Activated T-cell treated with anti-CD3 and anti-CD28 coated beads, Interleukin-2, amount 50 U/mL, for 1 hour (primary cell): ENCODE measurements around the gene NFKBIA.
"Not testable (repeated sequence)": the region's sequence is repeated elsewhere in the genome, so short reads cannot be mapped to it uniquely, and the experiment has no call there.

Source experiments
- DNase-seq: peaks from one replicate; pipeline ENCODE4 v3.0.0-alpha.2; 2020

Gene NFKBIA

GRCh38 chr14:35404449-35405303 is at the start of gene NFKBIA:
Gene NFKBIA, minus strand, starts transcription at chr14:35404749. Its CDS starts 105 bp downstream, at chr14:35404644.
- peak; percentile 97 for DNase-seq

GRCh38 chr14:35446450-35446849 is 41.9 kb upstream of the NFKBIA start:
- no peak for DNase-seq

- DNase-seq: no peak
Measured at GRCh38 chr14:35444104-35444503, 39.6 kb upstream of the NFKBIA start.

GRCh38 chr14:35441160-35441559 is 36.6 kb upstream of the NFKBIA start:
- DNase-seq: no peak

- no peak for DNase-seq
Measured at GRCh38 chr14:35438910-35439713, 34.6 kb upstream of the NFKBIA start.

- DNase-seq: not testable (repeated sequence)
Measured at GRCh38 chr14:35438492-35438891, 33.9 kb upstream of the NFKBIA start.

GRCh38 chr14:35435177-35435576 is 30.6 kb upstream of the NFKBIA start:
- no peak for DNase-seq

- DNase-seq: no peak
Measured at GRCh38 chr14:35433826-35434225, 29.3 kb upstream of the NFKBIA start.

- DNase-seq: no peak
Measured at GRCh38 chr14:35430459-35431199, 26.1 kb upstream of the NFKBIA start.

GRCh38 chr14:35429951-35430350 is 25.4 kb upstream of the NFKBIA start:
- no peak for DNase-seq

GRCh38 chr14:35425850-35426249 is 21.3 kb upstream of the NFKBIA start:
- DNase-seq: no peak

GRCh38 chr14:35423621-35424020 is 19.1 kb upstream of the NFKBIA start:
- DNase-seq: no peak

- no peak for DNase-seq
Measured at GRCh38 chr14:35420036-35420811, 15.7 kb upstream of the NFKBIA start.

GRCh38 chr14:35419429-35419841 is 14.9 kb upstream of the NFKBIA start:
- no peak for DNase-seq

GRCh38 chr14:35418093-35418492 is 13.5 kb upstream of the NFKBIA start:
- no peak for DNase-seq

- peak; percentile 63 for DNase-seq
Measured at GRCh38 chr14:35416108-35416750, 11.7 kb upstream of the NFKBIA start.

GRCh38 chr14:35414365-35414764 is 9.8 kb upstream of the NFKBIA start:
- no peak for DNase-seq

- DNase-seq: no peak
Measured at GRCh38 chr14:35412272-35413056, 7.9 kb upstream of the NFKBIA start.

GRCh38 chr14:35410858-35411257 is 6.3 kb upstream of the NFKBIA start:
- no peak for DNase-seq

- DNase-seq: no peak
Measured at GRCh38 chr14:35409595-35409994, 5.0 kb upstream of the NFKBIA start.

GRCh38 chr14:35408026-35408425 is 3.5 kb upstream of the NFKBIA start:
- no peak for DNase-seq
